ENCODE results near the gene SPATA22.

DNA sequence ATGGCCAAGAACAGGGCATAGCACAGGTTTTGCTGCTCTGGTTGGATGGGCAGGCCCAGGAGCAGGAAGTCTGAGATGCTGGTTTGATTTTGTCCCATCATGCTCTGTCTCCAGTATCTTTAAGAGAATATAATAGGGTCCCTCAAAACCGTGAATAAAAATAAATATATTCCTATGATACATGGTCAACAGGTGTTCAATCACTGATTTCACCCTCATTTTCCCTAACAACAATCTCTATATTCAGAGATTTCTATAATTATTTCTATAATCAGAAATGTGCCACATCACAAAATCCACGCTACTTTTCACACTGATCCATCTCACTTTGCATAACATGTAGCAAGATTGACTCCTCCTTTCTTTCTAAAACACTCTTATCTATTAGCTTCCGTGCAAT is 37.9 kb downstream of the SPATA22 start, which contains the start of gene OR1E2:
- TF ChIP-seq, protein P1, sequence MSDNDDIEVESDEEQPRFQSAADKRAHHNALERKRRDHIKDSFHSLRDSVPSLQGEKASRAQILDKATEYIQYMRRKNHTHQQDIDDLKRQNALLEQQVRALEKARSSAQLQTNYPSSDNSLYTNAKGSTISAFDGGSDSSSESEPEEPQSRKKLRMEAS (CRISPR knock-in tag; IDR thresholded peaks at IDR 0.05), result no peak
- TF ChIP-seq ZNF134 (CRISPR knock-in tag; conservative IDR thresholded peaks at IDR 0.05) (no peak), SP1 (CRISPR knock-in tag; IDR thresholded peaks at IDR 0.05) (no peak), ZNF232 (CRISPR knock-in tag; IDR thresholded peaks at IDR 0.05) (no peak), PCBP2 (IDR thresholded peaks at IDR 0.05; ENCODE audit: low read depth, low read length, poor library complexity, severe bottlenecking) (no peak), MAFK (IDR thresholded peaks at IDR 0.05; ENCODE audit: low read length) (no peak), GABPA (tag; conservative IDR thresholded peaks at IDR 0.05; ENCODE audit: low read depth) (no peak), ZNF79 (CRISPR knock-in tag; IDR thresholded peaks at IDR 0.05; ENCODE audit: low read depth) (no peak)
- TF ChIP-seq, protein P2, sequence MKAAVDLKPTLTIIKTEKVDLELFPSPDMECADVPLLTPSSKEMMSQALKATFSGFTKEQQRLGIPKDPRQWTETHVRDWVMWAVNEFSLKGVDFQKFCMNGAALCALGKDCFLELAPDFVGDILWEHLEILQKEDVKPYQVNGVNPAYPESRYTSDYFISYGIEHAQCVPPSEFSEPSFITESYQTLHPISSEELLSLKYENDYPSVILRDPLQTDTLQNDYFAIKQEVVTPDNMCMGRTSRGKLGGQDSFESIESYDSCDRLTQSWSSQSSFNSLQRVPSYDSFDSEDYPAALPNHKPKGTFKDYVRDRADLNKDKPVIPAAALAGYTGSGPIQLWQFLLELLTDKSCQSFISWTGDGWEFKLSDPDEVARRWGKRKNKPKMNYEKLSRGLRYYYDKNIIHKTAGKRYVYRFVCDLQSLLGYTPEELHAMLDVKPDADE (conservative IDR thresholded peaks at IDR 0.05; ENCODE audit: control insufficient read depth, low read depth, low read length), result no peak
- TF ChIP-seq, protein P3, sequence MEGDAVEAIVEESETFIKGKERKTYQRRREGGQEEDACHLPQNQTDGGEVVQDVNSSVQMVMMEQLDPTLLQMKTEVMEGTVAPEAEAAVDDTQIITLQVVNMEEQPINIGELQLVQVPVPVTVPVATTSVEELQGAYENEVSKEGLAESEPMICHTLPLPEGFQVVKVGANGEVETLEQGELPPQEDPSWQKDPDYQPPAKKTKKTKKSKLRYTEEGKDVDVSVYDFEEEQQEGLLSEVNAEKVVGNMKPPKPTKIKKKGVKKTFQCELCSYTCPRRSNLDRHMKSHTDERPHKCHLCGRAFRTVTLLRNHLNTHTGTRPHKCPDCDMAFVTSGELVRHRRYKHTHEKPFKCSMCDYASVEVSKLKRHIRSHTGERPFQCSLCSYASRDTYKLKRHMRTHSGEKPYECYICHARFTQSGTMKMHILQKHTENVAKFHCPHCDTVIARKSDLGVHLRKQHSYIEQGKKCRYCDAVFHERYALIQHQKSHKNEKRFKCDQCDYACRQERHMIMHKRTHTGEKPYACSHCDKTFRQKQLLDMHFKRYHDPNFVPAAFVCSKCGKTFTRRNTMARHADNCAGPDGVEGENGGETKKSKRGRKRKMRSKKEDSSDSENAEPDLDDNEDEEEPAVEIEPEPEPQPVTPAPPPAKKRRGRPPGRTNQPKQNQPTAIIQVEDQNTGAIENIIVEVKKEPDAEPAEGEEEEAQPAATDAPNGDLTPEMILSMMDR (IDR thresholded peaks at IDR 0.05 in 2 of 3, conservative IDR thresholded peaks at IDR 0.05 in 1 of 3; ENCODE audit: insufficient read depth in 2 of 3, low read depth in 1 of 3, low read length in 3 of 3), result no peak
- TF ChIP-seq, protein P4, sequence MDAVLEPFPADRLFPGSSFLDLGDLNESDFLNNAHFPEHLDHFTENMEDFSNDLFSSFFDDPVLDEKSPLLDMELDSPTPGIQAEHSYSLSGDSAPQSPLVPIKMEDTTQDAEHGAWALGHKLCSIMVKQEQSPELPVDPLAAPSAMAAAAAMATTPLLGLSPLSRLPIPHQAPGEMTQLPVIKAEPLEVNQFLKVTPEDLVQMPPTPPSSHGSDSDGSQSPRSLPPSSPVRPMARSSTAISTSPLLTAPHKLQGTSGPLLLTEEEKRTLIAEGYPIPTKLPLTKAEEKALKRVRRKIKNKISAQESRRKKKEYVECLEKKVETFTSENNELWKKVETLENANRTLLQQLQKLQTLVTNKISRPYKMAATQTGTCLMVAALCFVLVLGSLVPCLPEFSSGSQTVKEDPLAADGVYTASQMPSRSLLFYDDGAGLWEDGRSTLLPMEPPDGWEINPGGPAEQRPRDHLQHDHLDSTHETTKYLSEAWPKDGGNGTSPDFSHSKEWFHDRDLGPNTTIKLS (IDR thresholded peaks at IDR 0.05; ENCODE audit: borderline replicate concordance, low read depth), result no peak
